ENCODE data around the gene EHD4.

The EHD4 gene

GRCh38 chr15:41874736-41875135, 97.6 kb downstream of the EHD4 start:
- no peak for DNase-seq

DNA sequence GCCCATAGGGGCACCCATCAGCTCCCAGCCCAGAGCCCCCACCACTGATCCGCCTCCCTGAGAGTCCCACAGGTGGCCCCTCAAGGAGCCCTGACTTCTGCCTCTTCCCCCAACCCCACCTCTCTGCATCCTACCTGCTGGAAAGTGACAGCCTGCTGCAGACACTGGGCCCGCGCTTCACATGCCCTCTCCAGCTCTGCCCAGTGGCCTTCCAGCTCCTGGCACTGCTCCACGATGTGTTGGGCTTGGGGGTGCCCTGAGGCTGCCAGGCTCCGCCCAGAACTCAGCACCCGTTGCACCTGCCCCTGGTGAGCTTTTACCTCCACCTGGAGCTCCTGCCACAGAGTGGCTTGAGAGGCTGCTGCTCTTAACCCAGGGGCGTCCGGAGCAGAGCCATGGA, 98.6 kb downstream of the EHD4 start:
- DNase-seq = no peak

- DNase-seq = no peak
Observed at GRCh38 chr15:41872166-41872747, 100.1 kb downstream of the EHD4 start.

- DNase-seq = no peak
Observed at GRCh38 chr15:41871175-41871905, 101.0 kb downstream of the EHD4 start.

GRCh38 chr15:41870689-41871081, 101.7 kb downstream of the EHD4 start:
- DNase-seq = no peak

- DNase-seq = no peak
Observed at GRCh38 chr15:41869770-41870688, 102.3 kb downstream of the EHD4 start.

DNA sequence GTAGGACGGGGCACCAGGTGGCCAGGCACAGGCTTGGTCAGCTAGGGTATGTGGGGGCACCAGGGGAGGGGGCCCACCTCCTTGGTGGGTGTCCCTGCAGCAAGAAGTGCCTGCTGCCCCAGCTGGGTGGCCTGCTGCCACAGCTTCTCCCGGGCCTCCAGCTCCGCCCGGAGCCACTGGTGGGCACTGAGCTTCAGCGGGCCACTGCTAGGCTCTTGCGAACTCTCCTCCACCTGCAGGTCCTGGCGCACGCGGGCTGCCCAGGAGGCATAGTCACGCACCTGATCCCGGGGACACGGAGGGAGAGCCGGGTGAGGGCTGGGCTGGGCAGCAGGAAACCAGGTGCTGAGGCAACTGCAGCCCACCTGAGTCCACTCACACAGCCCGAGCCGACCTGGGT, 104.0 kb downstream of the EHD4 start:
- no peak for DNase-seq

- no peak for DNase-seq
Observed at GRCh38 chr15:41866872-41867579, 105.3 kb downstream of the EHD4 start.

DNA sequence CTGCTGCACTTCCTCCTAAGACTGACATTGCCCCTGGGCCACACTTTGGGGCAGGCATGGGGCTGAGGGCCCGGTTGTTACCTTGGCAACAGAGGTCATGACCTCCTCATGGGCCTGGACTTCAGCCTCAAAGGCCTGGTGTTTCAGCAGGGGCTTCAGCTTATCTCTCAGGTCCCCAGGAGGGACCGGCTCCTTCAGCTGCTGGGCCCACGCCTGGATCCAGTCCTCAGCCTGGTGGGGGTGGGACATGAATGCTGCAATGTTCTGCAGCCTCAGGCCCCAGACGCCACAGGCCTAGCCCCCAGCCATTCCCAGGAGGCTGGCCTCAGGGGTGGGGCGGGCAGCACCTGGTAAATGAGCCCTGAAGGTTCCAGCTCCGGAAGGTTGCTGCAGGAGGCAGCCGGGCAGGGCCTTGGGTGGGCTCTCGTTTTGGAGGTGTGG, 106.1 kb downstream of the EHD4 start:
- no peak for DNase-seq

GRCh38 chr15:41865490-41866055, 106.8 kb downstream of the EHD4 start:
- DNase-seq = no peak

- no peak for DNase-seq
Observed at GRCh38 chr15:41862515-41863116, 109.7 kb downstream of the EHD4 start.

GRCh38 chr15:41861736-41862356, 110.5 kb downstream of the EHD4 start:
- no peak for DNase-seq

DNA sequence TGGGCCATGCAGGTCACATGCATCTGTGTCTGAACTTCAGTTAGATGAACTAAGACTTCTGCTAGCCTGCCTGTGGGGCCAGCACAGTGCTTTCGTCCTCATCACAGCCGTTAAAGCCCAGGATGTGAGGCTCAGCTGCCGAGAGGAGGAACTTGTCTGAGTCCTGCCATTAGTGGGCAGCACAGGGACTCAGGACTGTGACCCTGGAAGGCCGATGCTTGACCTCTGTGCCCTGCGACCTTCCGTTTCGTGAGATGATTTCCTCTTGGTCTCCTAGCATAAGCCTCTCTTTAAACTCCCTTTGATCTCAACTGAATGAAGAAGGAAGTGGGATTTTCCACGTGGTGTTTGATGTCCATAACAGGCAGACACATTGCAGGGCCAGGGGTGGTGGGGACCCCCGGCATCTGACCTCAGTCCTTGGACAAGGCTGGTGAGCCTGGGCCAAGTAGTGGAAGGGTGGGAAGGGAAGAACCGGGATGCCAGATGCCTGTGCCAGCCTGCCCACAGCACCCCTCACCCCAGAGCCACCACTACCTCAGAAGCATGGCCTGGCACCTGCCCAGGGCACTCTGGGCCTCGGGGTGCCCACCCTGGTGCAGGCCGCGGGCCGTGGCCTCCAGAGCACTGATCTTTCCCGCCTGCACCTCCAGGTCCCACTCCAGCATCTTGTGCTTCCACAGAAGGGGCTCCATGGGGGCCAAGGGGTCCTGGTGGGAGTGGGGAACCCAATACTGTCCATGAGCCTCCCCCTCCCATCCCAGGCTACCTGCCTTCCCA, 112.1 kb downstream of the EHD4 start:
- no peak for DNase-seq

DNA sequence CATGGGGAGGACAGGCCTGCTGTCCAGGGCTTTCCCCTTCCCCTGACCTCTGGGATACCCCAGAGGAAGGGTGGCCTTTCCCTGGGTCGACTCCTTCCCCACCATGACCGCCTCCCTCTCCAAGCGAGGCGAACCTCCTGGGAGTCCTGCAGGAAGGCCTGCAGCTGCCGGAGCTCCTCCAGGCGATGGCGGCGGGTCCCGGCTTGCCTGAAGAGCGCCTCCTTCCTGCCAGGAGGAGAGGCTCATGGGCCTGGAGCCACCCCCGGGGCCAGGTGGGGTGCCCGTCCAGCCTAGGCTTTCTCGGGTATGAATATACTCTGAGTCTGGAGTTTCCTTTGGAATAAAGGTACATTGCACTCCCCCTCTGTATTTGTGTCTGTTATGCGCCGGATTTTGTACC, 113.6 kb downstream of the EHD4 start:
- DNase-seq = no peak

GRCh38 chr15:41857316-41857715, 115.0 kb downstream of the EHD4 start:
- no peak for DNase-seq

DNA sequence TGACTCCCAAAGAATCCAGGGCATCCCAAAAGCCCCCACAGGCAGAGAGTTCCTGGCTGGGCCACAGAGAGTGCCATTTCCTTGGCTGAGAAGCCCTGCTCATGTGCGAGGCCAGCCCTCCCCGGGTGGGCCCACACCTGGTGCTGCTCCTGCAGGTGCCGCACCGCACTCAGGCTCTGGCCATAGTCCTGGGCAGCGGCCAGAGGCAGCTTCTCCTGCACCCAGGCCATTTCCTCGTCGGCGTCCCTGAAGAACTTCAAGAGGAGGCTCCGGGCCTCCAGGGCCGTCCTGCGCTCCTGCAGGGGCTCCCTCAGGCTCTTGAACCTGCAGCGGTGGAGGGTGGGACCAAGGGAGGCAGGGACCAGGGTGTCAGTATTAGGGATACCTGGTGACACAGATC, 115.6 kb downstream of the EHD4 start:
- DNase-seq = no peak

DNA sequence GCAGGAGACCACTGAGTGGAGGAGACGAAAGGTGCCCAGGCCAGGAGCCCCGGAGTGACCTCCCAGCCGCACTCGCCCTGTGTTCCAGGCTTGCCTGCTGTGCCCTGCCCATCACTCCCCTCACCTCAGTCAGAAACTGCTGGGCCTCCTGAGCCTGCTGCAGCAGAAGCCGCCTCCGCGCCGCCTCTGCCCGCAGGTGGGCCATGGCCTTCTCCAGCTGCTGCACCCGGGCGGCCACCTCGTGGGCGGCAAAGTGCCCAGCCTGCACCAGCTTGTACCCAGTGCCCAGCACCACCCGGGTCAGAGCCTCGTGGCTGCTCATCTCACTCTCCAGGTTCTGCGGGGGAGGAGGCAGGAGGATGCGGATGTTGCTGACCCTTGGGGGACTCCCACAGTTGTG, 116.1 kb downstream of the EHD4 start:
- no peak for DNase-seq

DNA sequence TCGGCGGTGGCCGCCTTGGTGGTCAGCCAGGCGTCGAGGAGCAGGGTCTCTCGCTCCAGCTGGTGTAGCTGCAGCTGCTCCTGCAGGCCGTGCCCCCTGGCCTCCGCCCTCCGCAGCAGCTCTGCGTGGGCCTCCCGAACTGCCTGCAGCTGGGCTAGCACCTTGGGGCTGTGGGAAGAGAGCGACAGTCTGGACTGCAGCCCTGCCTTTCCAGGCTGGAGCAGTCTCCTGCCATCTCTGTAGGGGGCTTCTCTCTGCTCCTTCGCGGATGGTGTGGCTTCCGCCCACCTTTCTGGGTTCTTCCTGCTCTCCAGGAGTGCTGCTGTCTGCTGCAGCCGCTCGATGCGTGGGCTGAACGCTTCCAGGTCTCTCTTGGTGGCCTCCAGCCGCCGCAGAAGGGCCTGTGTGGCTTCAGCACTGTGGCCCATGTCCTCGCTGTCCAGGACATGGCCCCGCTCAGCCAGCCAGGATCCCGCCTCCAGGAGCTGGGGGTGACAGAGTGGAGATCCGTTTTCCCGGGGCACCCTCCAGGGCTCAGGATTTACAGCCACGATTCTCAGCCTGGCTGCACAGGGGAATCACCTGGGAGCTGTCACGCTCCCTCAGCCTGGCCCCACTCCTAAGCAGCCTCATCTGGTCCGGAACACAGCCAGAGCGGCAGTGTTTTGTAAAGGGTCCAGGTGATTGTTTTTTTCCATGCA, 116.9 kb downstream of the EHD4 start:
- DNase-seq = no peak

GRCh38 chr15:41854443-41854842, 117.9 kb downstream of the EHD4 start:
- DNase-seq = no peak

DNA sequence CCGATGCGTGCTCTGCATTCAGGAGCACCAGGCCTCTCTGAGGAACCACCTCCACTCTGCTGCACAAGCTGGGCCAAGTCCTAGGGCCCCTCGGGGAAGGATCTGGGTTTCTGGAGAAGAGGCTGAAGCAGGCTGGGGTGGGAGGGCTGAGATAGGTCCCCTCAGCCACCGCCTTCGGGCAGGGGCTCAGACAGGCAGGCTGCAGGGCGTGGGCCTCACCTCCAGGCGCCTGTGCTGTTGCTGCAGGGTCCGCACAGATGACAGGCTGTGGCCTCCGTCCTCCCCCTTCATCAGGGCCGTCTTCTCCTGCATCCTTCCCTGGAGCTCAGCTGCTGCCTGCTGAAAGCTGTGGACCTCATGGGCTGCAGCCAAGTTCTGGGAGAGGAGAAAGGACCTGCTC, 118.5 kb downstream of the EHD4 start:
- DNase-seq = no peak
